PFSK-1 (cell line): ENCODE data around the gene ARL6IP5.

Experiments
- FOXP2 ChIP-seq: optimal IDR thresholded peaks from 2 replicates; pipeline ENCODE3; 2011; ENCODE audit warnings: borderline replicate concordance, control low read depth, inconsistent platforms; ENCODE audit not compliant: insufficient read depth; ENCODE audit errors: extremely low read length, extremely low read depth
- POLR2AphosphoS5 ChIP-seq: IDR thresholded peaks from 2 replicates; pipeline ENCODE4 v1.6.1; 2012; ENCODE audit warnings: low read depth, mild to moderate bottlenecking, control low read depth, low read length, moderate library complexity
- REST ChIP-seq, 2 experiments: IDR thresholded peaks; 2 replicates each; pipeline versions ENCODE4 v1.6.1 to v1.8.0; 2011 to 2012; ENCODE audit warnings: low read depth in 2 of 2, low read length in 2 of 2, control low read depth in 1 of 2, inconsistent platforms in 1 of 2, mild to moderate bottlenecking in 1 of 2, moderate library complexity in 1 of 2; ENCODE audit not compliant: insufficient read depth in 1 of 2
- SIN3A ChIP-seq: IDR thresholded peaks from 2 replicates; pipeline ENCODE4 v1.6.1; 2012; ENCODE audit warnings: mild to moderate bottlenecking, low read length, moderate library complexity, borderline replicate concordance; ENCODE audit not compliant: insufficient read depth
- TAF1 ChIP-seq: IDR thresholded peaks from 2 replicates; pipeline ENCODE4 v1.6.1; 2012; ENCODE audit warnings: low read length, control low read depth, borderline replicate concordance; ENCODE audit not compliant: insufficient read depth

The ARL6IP5 gene

GRCh38 chr3:69104586-69104985 lies 19.8 kb downstream of the ARL6IP5 start:
- TF ChIP-seq TAF1 = no peak
- TF ChIP-seq REST (IDR thresholded peaks at IDR 0.05; ENCODE audit: insufficient read depth in 1 of 2, low read depth in 2 of 2, low read length in 2 of 2) = no peak
- no peak for TF ChIP-seq POLR2AphosphoS5
- no peak for TF ChIP-seq FOXP2
- TF ChIP-seq SIN3A = no peak

GRCh38 chr3:69105320-69105719 lies 20.6 kb downstream of the ARL6IP5 start:
- no peak for TF ChIP-seq POLR2AphosphoS5
- TF ChIP-seq TAF1 = no peak
- TF ChIP-seq SIN3A = no peak
- no peak for TF ChIP-seq REST (IDR thresholded peaks at IDR 0.05; ENCODE audit: insufficient read depth in 1 of 2, low read depth in 2 of 2, low read length in 2 of 2)

GRCh38 chr3:69107841-69108240 lies 23.1 kb downstream of the ARL6IP5 start:
- TF ChIP-seq REST (IDR thresholded peaks at IDR 0.05; ENCODE audit: insufficient read depth in 1 of 2, low read depth in 2 of 2, low read length in 2 of 2) = no peak
- no peak for TF ChIP-seq TAF1
- TF ChIP-seq SIN3A = no peak
- TF ChIP-seq FOXP2 = no peak
- no peak for TF ChIP-seq POLR2AphosphoS5

- TF ChIP-seq TAF1 (no peak), POLR2AphosphoS5 (no peak)
These were observed 24.1 kb downstream of the ARL6IP5 start for GRCh38 chr3:69108811-69109210.

GRCh38 chr3:69110941-69111546 lies 26.3 kb downstream of the ARL6IP5 start:
- TF ChIP-seq SIN3A (no peak), FOXP2 (no peak), REST (IDR thresholded peaks at IDR 0.05; ENCODE audit: insufficient read depth in 1 of 2, low read depth in 2 of 2, low read length in 2 of 2) (no peak)
